ENCODE data around the gene KCNN3.

DNA sequence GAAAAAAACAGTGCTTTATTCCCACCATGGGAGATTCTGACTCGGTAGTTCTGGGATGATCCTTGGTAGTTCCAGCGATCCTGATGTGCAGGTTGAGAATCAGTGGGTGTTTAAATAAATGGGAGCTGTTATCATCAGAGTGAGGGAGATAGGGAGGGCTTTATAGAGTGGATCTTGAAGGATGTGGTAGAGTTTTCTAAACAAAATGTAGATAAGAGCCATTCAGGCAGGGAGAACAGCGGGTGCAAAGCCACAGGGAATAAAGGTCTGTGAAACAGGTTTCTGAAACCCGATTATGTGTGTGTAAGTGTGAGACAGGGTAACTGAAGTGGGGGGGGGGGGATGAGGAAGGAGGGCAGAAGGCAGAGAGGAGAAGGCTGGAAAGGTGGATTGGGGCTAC, 186.3 kb downstream of the KCNN3 start:
- no peak for TF ChIP-seq CTCF (IDR thresholded peaks at IDR 0.05 in 4 of 5, conservative IDR thresholded peaks at IDR 0.05 in 1 of 5)
- TF ChIP-seq POLR2A (IDR thresholded peaks at IDR 0.05) = no peak
